Measurements from ENCODE around the gene ITPR3. TPM values are rescaled to one million over a fixed set of nuclear protein-coding genes. Genes with fewer than 3 reads are reported as not detected.

The ITPR3 gene
- total and polyA plus RNA-seq, 2 of the 13 experiments (the other 11 are each of a cell fraction or from before 2014, with no cell fraction given): 3.8 to 21.4 TPM

- TF ChIP-seq SMAD1 (CRISPR knock-in tag; IDR thresholded peaks at IDR 0.05; ENCODE audit: borderline replicate concordance, low read depth) (peak; percentile 86; the same call in 1 of the 2 replicates), SMC3 (IDR thresholded peaks at IDR 0.05; ENCODE audit: low read length) (peak; percentile 74), CCAR2 (optimal IDR thresholded peaks at IDR 0.05; ENCODE audit: low read depth, low read length) (no peak), KLF12 (CRISPR knock-in tag; IDR thresholded peaks at IDR 0.05; ENCODE audit: borderline replicate concordance) (no peak), ZBTB21 (CRISPR knock-in tag; IDR thresholded peaks at IDR 0.05) (no peak), ZNF143 (CRISPR knock-in tag; IDR thresholded peaks at IDR 0.05) (peak; percentile 82), GTF2F1 (IDR thresholded peaks at IDR 0.05; ENCODE audit: low read length) (no peak), SP2 (CRISPR knock-in tag; IDR thresholded peaks at IDR 0.05) (no peak), U2AF2 (IDR thresholded peaks at IDR 0.05; ENCODE audit: low read depth, low read length) (no peak), KDM3A (CRISPR knock-in tag; IDR thresholded peaks at IDR 0.05; ENCODE audit: low read depth) (peak; percentile 74; the same call in 1 of the 2 replicates), SRSF4 (IDR thresholded peaks at IDR 0.05; ENCODE audit: low read depth, low read length, poor library complexity, severe bottlenecking) (no peak), ZGPAT (CRISPR knock-in tag; IDR thresholded peaks at IDR 0.05) (peak; percentile 62), ZNF720 (CRISPR knock-in tag; IDR thresholded peaks at IDR 0.05) (no peak), GABPB1 (CRISPR knock-in tag; IDR thresholded peaks at IDR 0.05) (peak; percentile 68), SIN3A (IDR thresholded peaks at IDR 0.05; ENCODE audit: borderline replicate concordance, low read depth, low read length) (no peak), STAG1 (CRISPR knock-in tag; IDR thresholded peaks at IDR 0.05) (peak; percentile 99), BHLHE40 (IDR thresholded peaks at IDR 0.05; ENCODE audit: low read length) (peak; percentile 55), KMT2A (CRISPR knock-in tag; IDR thresholded peaks at IDR 0.05) (0 out of 2 replicates have a peak, but pooled peaks have one; percentile 28), ZNF275 (CRISPR knock-in tag; IDR thresholded peaks at IDR 0.05; ENCODE audit: borderline replicate concordance) (no peak), HHEX (CRISPR knock-in tag; IDR thresholded peaks at IDR 0.05) (0 out of 2 replicates have a peak, but pooled peaks have one; percentile 30), AHR (CRISPR knock-in tag; IDR thresholded peaks at IDR 0.05) (peak; percentile 82; the same call in 1 of the 2 replicates), KDM2A (CRISPR knock-in tag; IDR thresholded peaks at IDR 0.05; ENCODE audit: borderline replicate concordance, low read depth) (peak; percentile 88), KLF9 (CRISPR knock-in tag; IDR thresholded peaks at IDR 0.05; ENCODE audit: low read depth) (0 out of 2 replicates have a peak, but pooled peaks have one; percentile 48), REPIN1 (CRISPR knock-in tag; IDR thresholded peaks at IDR 0.05; ENCODE audit: borderline replicate concordance, low read depth) (no peak), NFYB (CRISPR knock-in tag; IDR thresholded peaks at IDR 0.05) (0 out of 2 replicates have a peak, but pooled peaks have one; percentile 16), ZBTB10 (CRISPR knock-in tag; IDR thresholded peaks at IDR 0.05; ENCODE audit: borderline replicate concordance) (no peak), FOXA3 (CRISPR knock-in tag; IDR thresholded peaks at IDR 0.05) (peak; percentile 13; the same call in 1 of the 2 replicates)
Observed at GRCh38 chr6:33585403-33586107, 35.6 kb upstream of the ITPR3 start (continued).

All from HepG2 (cell line).